ENCODE results near the gene TMEM203.

GRCh38 chr9:137160716-137161557 is 44.5 kb downstream of the TMEM203 start:
- TF ChIP-seq CTCF (IDR thresholded peaks at IDR 0.05): no peak
- no peak for TF ChIP-seq POLR2A (IDR thresholded peaks at IDR 0.05)

Data from lower leg skin (tissue), 3 donors.